IMR-90 (cell line): ENCODE data around the gene FAM81A.

ENCODE experiments used
- CEBPB ChIP-seq: IDR thresholded peaks from 2 replicates; pipeline ENCODE4 v1.6.1; 2012; ENCODE audit warnings: low read depth, low read length, improper control_type of control experiment
- CTCF ChIP-seq: conservative IDR thresholded peaks from 2 replicates; pipeline ENCODE4 v1.5.1; 2012; ENCODE audit warnings: mild to moderate bottlenecking, low read depth, low read length, improper control_type of control experiment
- ELK1 ChIP-seq: fragments of 150-350 bp; IDR thresholded peaks from 2 replicates; pipeline ENCODE4 v1.6.1; 2016; ENCODE audit warnings: low read depth, mild to moderate bottlenecking, low read length, moderate library complexity, borderline replicate concordance
- MAFK ChIP-seq: IDR thresholded peaks from 2 replicates; pipeline ENCODE4 v1.6.1; 2012; ENCODE audit warnings: low read depth, low read length, improper control_type of control experiment
- MAZ ChIP-seq: IDR thresholded peaks from 2 replicates; pipeline ENCODE4 v1.6.1; 2012; ENCODE audit warnings: low read depth, mild to moderate bottlenecking, low read length, improper control_type of control experiment, moderate library complexity, borderline replicate concordance
- NFE2L2 ChIP-seq: fragments of 150-350 bp; IDR thresholded peaks from 2 replicates; pipeline ENCODE4 v1.6.1; 2016; ENCODE audit warnings: low read depth, mild to moderate bottlenecking, low read length
- POLR2A ChIP-seq: IDR thresholded peaks from 2 replicates; pipeline ENCODE4 v1.6.1; 2012; ENCODE audit warnings: mild to moderate bottlenecking, low read depth, low read length
- RFX5 ChIP-seq: IDR thresholded peaks from 2 replicates; pipeline ENCODE4 v1.8.0; 2012; ENCODE audit warnings: low read depth, mild to moderate bottlenecking, low read length, moderate library complexity
- SMC3 ChIP-seq: fragments of 150-350 bp; IDR thresholded peaks from 2 replicates; pipeline ENCODE4 v1.6.1; 2016; ENCODE audit warnings: low read depth, mild to moderate bottlenecking, antibody characterized with exemption, low read length, moderate library complexity
- USF2 ChIP-seq: fragments of 150-350 bp; IDR thresholded peaks from 2 replicates; pipeline ENCODE4 v1.6.1; 2017; ENCODE audit warnings: mild to moderate bottlenecking, antibody characterized with exemption, low read length, low read depth

- TF ChIP-seq POLR2A (no peak), USF2 (no peak), CTCF (no peak), MAZ (no peak), ELK1 (no peak), MAFK (no peak), RFX5 (no peak), NFE2L2 (no peak), SMC3 (no peak), CEBPB (no peak)
Measured at GRCh38 chr15:59524331-59524731, 86.3 kb downstream of the FAM81A start.
